GM10248 (cell line): Measurements from ENCODE around the gene NUB1.

Experiments used
- CTCF ChIA-PET: fragments of 300-600 bp; sonication (Branson Sonifier 250); formaldehyde crosslinking; extraction: SDS; loops from one replicate; lab custom pipeline; 2021; ENCODE audit warnings: antibody characterized with exemption; lab: Yijun Ruan, JAX
- POLR2A ChIA-PET: fragments of 350-650 bp; sonication (Branson Sonifier 250); formaldehyde crosslinking; extraction: SDS; loops from one replicate; lab custom pipeline; 2020; ENCODE audit warnings: antibody characterized with exemption; lab: Yijun Ruan, JAX
- DNase-seq: peaks from one replicate; pipeline ENCODE4 v3.0.0; 2012; ENCODE audit errors: extremely low spot score
- CTCF ChIP-seq: IDR thresholded peaks from 2 replicates; pipeline ENCODE4 v1.5.1; 2012; ENCODE audit warnings: mild to moderate bottlenecking, low read depth; ENCODE audit errors: extremely low read depth, missing control alignments, control extremely low read depth

NUB1 gene

GRCh38 chr7:151367284-151367683 lies 25.7 kb downstream of the NUB1 start:
- DNase-seq = no peak
- POLR2A ChIA-PET = no interaction called here
- CTCF ChIA-PET = interaction anchor here (0.8 to 7.4 kb wide), 11 partner anchors 13 to 447 kb away, joined by 3 to 77 read pairs (median 4); no protein-coding TSS in a partner anchor
- no peak for TF ChIP-seq CTCF

- CTCF ChIA-PET = interaction anchor here (0.8 to 7.4 kb wide), 26 partner anchors 8 to 409 kb away, joined by 3 to 77 read pairs (median 5); partner anchors contain the start of gene NUB1
- peak; percentile 92 for TF ChIP-seq CTCF
- POLR2A ChIA-PET = no interaction called here
- peak; percentile 84 for DNase-seq
Observed at GRCh38 chr7:151368136-151368571, 26.5 kb downstream of the NUB1 start.

DNA sequence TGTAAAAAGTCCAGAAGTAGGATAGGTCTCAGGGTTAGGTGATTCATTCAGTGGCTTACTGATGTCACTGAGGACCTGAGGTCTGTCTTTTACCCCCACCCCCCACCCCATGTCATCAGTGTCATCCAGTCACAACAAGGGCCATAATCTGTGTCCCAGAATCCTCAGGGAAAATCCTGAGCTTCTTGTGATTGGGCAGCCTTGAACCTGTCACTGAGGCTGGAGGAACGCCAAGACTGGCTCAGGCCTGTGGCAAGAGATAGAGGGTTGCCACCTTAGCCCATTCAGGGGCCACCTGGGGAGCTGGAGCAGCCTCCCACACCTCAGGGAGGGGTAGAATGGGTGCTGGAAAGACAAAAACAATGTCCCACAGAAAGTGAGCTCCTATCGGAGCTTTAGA lies 29.7 kb downstream of the NUB1 start:
- no peak for TF ChIP-seq CTCF
- ChIA-PET CTCF (interaction anchor here (0.8 to 7.4 kb wide), 5 partner anchors 8 to 388 kb away, joined by 5 to 77 read pairs (median 5); no protein-coding TSS in a partner anchor), POLR2A (no interaction called here)
- no peak for DNase-seq

GRCh38 chr7:151372612-151373265 lies 31.1 kb downstream of the NUB1 start:
- no peak for TF ChIP-seq CTCF
- CTCF ChIA-PET = interaction anchor here (5.9 to 7.4 kb wide), 2 partner anchors 20 to 75 kb away, joined by 61 to 77 read pairs; no protein-coding TSS in a partner anchor
- DNase-seq = no peak
- POLR2A ChIA-PET = no interaction called here

DNA sequence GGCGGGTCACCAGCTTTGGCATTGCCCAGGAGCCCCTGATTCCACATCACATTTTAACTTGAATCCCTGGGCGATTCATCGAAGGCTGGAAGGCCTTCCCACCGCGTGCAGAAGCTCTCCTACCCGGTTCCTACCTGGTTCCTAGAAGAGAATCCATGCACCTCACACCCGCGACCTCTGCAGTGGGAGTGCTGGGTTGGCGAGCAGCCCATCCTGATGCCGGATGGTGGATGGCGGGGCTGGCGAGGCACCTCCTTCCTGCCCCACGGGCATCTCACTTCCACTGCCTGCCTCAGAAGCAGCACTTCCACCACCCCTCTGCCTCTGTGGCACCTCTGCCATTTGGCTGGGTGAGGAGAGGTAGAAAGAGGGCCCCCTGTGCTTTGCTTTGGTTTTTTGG lies 32.0 kb downstream of the NUB1 start:
- POLR2A ChIA-PET = no interaction called here
- CTCF ChIA-PET = interaction anchor here (5.9 kb wide), 1 partner anchor 21 kb away, joined by 61 read pairs; no protein-coding TSS in a partner anchor
- DNase-seq = no peak
- TF ChIP-seq CTCF = no peak

GRCh38 chr7:151374139-151374538 lies 32.5 kb downstream of the NUB1 start:
- ChIA-PET POLR2A (no interaction called here), CTCF (interaction anchor here (1.6 kb wide), 1 partner anchor 74 kb away, joined by 5 read pairs; no protein-coding TSS in a partner anchor)
- no peak for TF ChIP-seq CTCF
- no peak for DNase-seq
